Stimulated activated CD4-positive, alpha-beta T cell treated with anti-CD3 and anti-CD28 coated beads, Interleukin-1b, Interleukin-23, amount 100 ng/mL, for 48 hours (primary cell): ENCODE data around the gene TTC28.

Experiments
- DNase-seq: peaks from one replicate; pipeline ENCODE4 v3.0.0-alpha.2; 2020

Gene TTC28

GRCh38 chr22:28013611-28014010 is 666.0 kb downstream of the TTC28 start:
- no peak for DNase-seq

GRCh38 chr22:28012832-28013460 is 666.7 kb downstream of the TTC28 start:
- no peak for DNase-seq

- peak; percentile 77 for DNase-seq
Measured at GRCh38 chr22:28009272-28009827, 670.3 kb downstream of the TTC28 start.

GRCh38 chr22:28008649-28009048 is 671.0 kb downstream of the TTC28 start:
- DNase-seq = no peak

- DNase-seq = no peak
Measured at GRCh38 chr22:28008056-28008455, 671.6 kb downstream of the TTC28 start.

- no peak for DNase-seq
Measured at GRCh38 chr22:28006271-28006670, 673.4 kb downstream of the TTC28 start.

GRCh38 chr22:28005513-28005912 is 674.1 kb downstream of the TTC28 start:
- no peak for DNase-seq

- no peak for DNase-seq
Measured at GRCh38 chr22:28004021-28004420, 675.6 kb downstream of the TTC28 start.

- no peak for DNase-seq
Measured at GRCh38 chr22:28002863-28003565, 676.6 kb downstream of the TTC28 start.

GRCh38 chr22:28002181-28002700 is 677.4 kb downstream of the TTC28 start:
- no peak for DNase-seq

GRCh38 chr22:28001171-28001835 is 678.3 kb downstream of the TTC28 start:
- DNase-seq = no peak

- DNase-seq = no peak
Measured at GRCh38 chr22:28000361-28000760, 679.3 kb downstream of the TTC28 start.

GRCh38 chr22:27999876-28000275 is 679.8 kb downstream of the TTC28 start:
- no peak for DNase-seq

GRCh38 chr22:27998511-27999410 is 680.9 kb downstream of the TTC28 start:
- DNase-seq = no peak

- DNase-seq = no peak
Measured at GRCh38 chr22:27997538-27997937, 682.1 kb downstream of the TTC28 start.

GRCh38 chr22:27996981-27997380 is 682.7 kb downstream of the TTC28 start:
- no peak for DNase-seq

GRCh38 chr22:27996529-27996925 is 683.1 kb downstream of the TTC28 start:
- DNase-seq = no peak

- DNase-seq = no peak
Measured at GRCh38 chr22:27995801-27996528, 683.7 kb downstream of the TTC28 start.

GRCh38 chr22:27994481-27995331 is 684.9 kb downstream of the TTC28 start:
- no peak for DNase-seq

GRCh38 chr22:27993774-27994350 is 685.8 kb downstream of the TTC28 start:
- DNase-seq = no peak
